NT2/D1 (cell line): ENCODE data around the gene ZNF692.

Source experiments
- DNase-seq: peaks from one replicate; pipeline ENCODE4 v3.0.0-alpha.2; 2011; ENCODE audit warnings: low read depth, low spot score
- H3K27me3 ChIP-seq: 2 replicates; pipeline ENCODE4 v1.6.0; 2011; ENCODE audit warnings: mild to moderate bottlenecking; ENCODE audit not compliant: insufficient read length, insufficient read depth
- H3K36me3 ChIP-seq: 2 replicates; pipeline ENCODE4 v1.6.1; 2011; ENCODE audit warnings: mild to moderate bottlenecking, low read length, mixed read lengths; ENCODE audit not compliant: insufficient read depth, insufficient read length
- H3K4me1 ChIP-seq: 2 replicates; pipeline ENCODE4 v1.5.1; 2011; ENCODE audit not compliant: insufficient read depth, insufficient read length
- H3K4me3 ChIP-seq: 2 replicates; pipeline ENCODE4 v1.5.1; 2011; ENCODE audit warnings: low read depth; ENCODE audit not compliant: insufficient read length
- H3K9ac ChIP-seq: 2 replicates; pipeline ENCODE4 v1.6.0; 2011; ENCODE audit warnings: low read depth; ENCODE audit not compliant: insufficient read length
- H3K9me3 ChIP-seq: 2 replicates; pipeline ENCODE4 v1.5.1; 2011; ENCODE audit warnings: mild to moderate bottlenecking, low read length; ENCODE audit not compliant: insufficient read depth
- SUZ12 ChIP-seq: IDR thresholded peaks from 2 replicates; pipeline ENCODE4 v1.6.1; 2011; ENCODE audit not compliant: insufficient read length, insufficient read depth; ENCODE audit errors: extremely low read depth
- YY1 ChIP-seq: IDR thresholded peaks from 2 replicates; pipeline ENCODE4 v1.6.1; 2011; ENCODE audit not compliant: insufficient read length, insufficient read depth
- ZNF274 ChIP-seq: IDR thresholded peaks from 2 replicates; pipeline ENCODE4 v1.6.1; 2011; ENCODE audit warnings: mild to moderate bottlenecking, low read depth, low read length

The ZNF692 gene

GRCh38 chr1:248858891-248859889, at the start of gene ZNF692:
ZNF692 (minus strand) TSS chr1:248859085; CDS start chr1:248858309, 776 bp downstream.
- H3K4me3 ChIP-seq: peak within 1 kb of the TSS; percentile 81
- no peaks in the 10 kb centered on the region for H3K9me3 ChIP-seq
- H3K4me1 ChIP-seq: peaks cover 15% of the 10 kb centered on the region
- H3K27me3 ChIP-seq: peaks cover 34% of the 10 kb centered on the region
- peak; percentile 97 for DNase-seq
- H3K36me3 ChIP-seq: peaks cover 32% of the 10 kb centered on the region
- TF ChIP-seq SUZ12 (no peak), YY1 (no peak), ZNF274 (no peak)
- H3K9ac ChIP-seq: peak within 1 kb of the TSS; percentile 95

GRCh38 chr1:248906753-248907661, 48.1 kb upstream of the ZNF692 start:
- H3K27me3 ChIP-seq: no peaks in the 10 kb centered on the region
- TF ChIP-seq YY1: no peak
- no peak for TF ChIP-seq SUZ12
- TF ChIP-seq ZNF274: no peak
- peaks cover 15% of the 10 kb centered on the region; the same call in 1 of the 2 replicates for H3K9me3 ChIP-seq
- peak overlapping the region; percentile 75 for H3K4me3 ChIP-seq
- peak overlapping the region; percentile 82 for H3K9ac ChIP-seq
- peaks cover 33% of the 10 kb centered on the region for H3K36me3 ChIP-seq
- no peak for DNase-seq
- no peaks in the 10 kb centered on the region for H3K4me1 ChIP-seq

GRCh38 chr1:248906009-248906752, 47.3 kb upstream of the ZNF692 start, which contains the start of gene PGBD2:
PGBD2 (plus strand) TSS chr1:248906235; CDS start chr1:248913863, 7,628 bp downstream.
- peaks cover 9% of the 10 kb centered on the region; the same call in 1 of the 2 replicates for H3K9me3 ChIP-seq
- no peaks in the 10 kb centered on the region for H3K4me1 ChIP-seq
- H3K4me3 ChIP-seq: peak within 1 kb of the TSS; percentile 94
- no peak for TF ChIP-seq SUZ12
- TF ChIP-seq ZNF274: no peak
- no peak for TF ChIP-seq YY1
- peaks cover 29% of the 10 kb centered on the region for H3K36me3 ChIP-seq
- DNase-seq: peak; percentile 95
- no peaks in the 10 kb centered on the region for H3K27me3 ChIP-seq
- peak within 1 kb of the TSS; percentile 98 for H3K9ac ChIP-seq

- TF ChIP-seq SUZ12 (no peak), ZNF274 (no peak), YY1 (no peak)
- peaks cover 27% of the 10 kb centered on the region for H3K36me3 ChIP-seq
Observed at GRCh38 chr1:248905662-248906008, 46.8 kb upstream of the ZNF692 start.

GRCh38 chr1:248904437-248905216, 45.7 kb upstream of the ZNF692 start:
- H3K9ac ChIP-seq: peak overlapping the region; percentile 98
- no peak for TF ChIP-seq YY1
- TF ChIP-seq SUZ12: no peak
- TF ChIP-seq ZNF274: no peak
- H3K4me3 ChIP-seq: peak overlapping the region; percentile 94

More at GRCh38 chr1:248905662-248906008, 46.8 kb upstream of the ZNF692 start:
- DNase-seq: no peak
- H3K9me3 ChIP-seq: peaks cover 6% of the 10 kb centered on the region; the same call in 1 of the 2 replicates
- H3K27me3 ChIP-seq: no peaks in the 10 kb centered on the region
- H3K4me1 ChIP-seq: no peaks in the 10 kb centered on the region
- H3K4me3 ChIP-seq: peak overlapping the region; percentile 94
- H3K9ac ChIP-seq: peak overlapping the region; percentile 98

GRCh38 chr1:248901578-248901977, 42.7 kb upstream of the ZNF692 start:
- TF ChIP-seq ZNF274: no peak
- TF ChIP-seq YY1: no peak
- no peak for TF ChIP-seq SUZ12
- no peaks in the 10 kb centered on the region for H3K9me3 ChIP-seq
- no peak overlapping the region for H3K9ac ChIP-seq
- peaks cover 6% of the 10 kb centered on the region for H3K4me1 ChIP-seq
- no peak overlapping the region for H3K4me3 ChIP-seq
- H3K36me3 ChIP-seq: no peaks in the 10 kb centered on the region
- H3K27me3 ChIP-seq: no peaks in the 10 kb centered on the region
- no peak for DNase-seq

More at GRCh38 chr1:248904437-248905216, 45.7 kb upstream of the ZNF692 start:
- Histone ChIP-seq H3K36me3 (peaks cover 19% of the 10 kb centered on the region), H3K27me3 (no peaks in the 10 kb centered on the region), H3K9me3 (no peaks in the 10 kb centered on the region), H3K4me1 (no peaks in the 10 kb centered on the region)
- DNase-seq: no peak
